Neural cell (in vitro differentiated cells): ENCODE results near the gene SLC9A2. TPM values are rescaled to one million over a fixed set of nuclear protein-coding genes. Genes with fewer than 3 reads are reported as not detected.

Source experiments
- H2AFZ ChIP-seq: fragments of 200-600, 300-800 bp; sonication (generic), shearing (Covaris generic); 2 replicates; pipeline ENCODE4 v1.6.0; 2014; ENCODE audit warnings: low read depth, mild to moderate bottlenecking, antibody characterized with exemption, low read length, moderate library complexity
- H3F3A ChIP-seq: fragments of 200-600 bp; shearing (Covaris generic); 2 replicates; pipeline ENCODE4 v1.6.1; 2016; ENCODE audit warnings: mild to moderate bottlenecking, moderate library complexity, mixed read lengths, antibody characterized with exemption, low read length; ENCODE audit not compliant: insufficient read depth, poor library complexity, severe bottlenecking
- H3K27ac ChIP-seq: fragments of 200-600, 300-800 bp; sonication (generic), shearing (Covaris generic); 2 replicates; pipeline ENCODE4 v1.5.1; 2014; ENCODE audit warnings: mild to moderate bottlenecking, low read length, moderate library complexity
- H3K27me3 ChIP-seq: fragments of 300-800, 200-600 bp; sonication (generic), shearing (Covaris generic); 2 replicates; pipeline ENCODE4 v1.6.0; 2014; ENCODE audit warnings: mild to moderate bottlenecking, low read depth, low read length, moderate library complexity; ENCODE audit not compliant: insufficient read depth
- H3K36me3 ChIP-seq: fragments of 300-800, 200-600 bp; sonication (generic), shearing (Covaris generic); 2 replicates; pipeline ENCODE4 v1.5.1; 2014; ENCODE audit warnings: mild to moderate bottlenecking, antibody characterized with exemption, low read length, moderate library complexity; ENCODE audit not compliant: insufficient read depth
- H3K4me2 ChIP-seq: fragments of 300-800, 200-600 bp; sonication (generic), shearing (Covaris generic); 2 replicates; pipeline ENCODE4 v1.6.0; 2014; ENCODE audit warnings: mild to moderate bottlenecking, low read length
- H3K4me3 ChIP-seq: fragments of 300-800, 200-600 bp; sonication (generic), shearing (Covaris generic); 2 replicates; pipeline ENCODE4 v1.5.1; 2014; ENCODE audit warnings: mild to moderate bottlenecking, low read length, moderate library complexity
- H3K79me2 ChIP-seq: fragments of 200-600 bp; shearing (Covaris generic); replicated peaks from 2 replicates; pipeline ENCODE4 v1.6.0; 2014; ENCODE audit warnings: mild to moderate bottlenecking, low read length, moderate library complexity; ENCODE audit not compliant: insufficient read depth
- H3K9ac ChIP-seq: fragments of 300-800, 200-600 bp; sonication (generic), shearing (Covaris generic); 2 replicates; pipeline ENCODE4 v1.6.1; 2016; ENCODE audit warnings: mild to moderate bottlenecking, low read length, mixed read lengths
- H3K9me2 ChIP-seq: fragments of 200-600 bp; shearing (Covaris generic); 2 replicates; pipeline ENCODE4 v1.6.1; 2016; ENCODE audit warnings: mild to moderate bottlenecking, low read length, mixed read lengths; ENCODE audit not compliant: insufficient read depth
- H3K9me3 ChIP-seq: fragments of 200-600, 300-800 bp; sonication (generic), shearing (Covaris generic); 2 replicates; pipeline ENCODE4 v1.6.1; 2016; ENCODE audit warnings: mild to moderate bottlenecking, mixed run types, low read length, moderate library complexity, mixed read lengths
- H4K20me1 ChIP-seq: fragments of 200-600 bp; shearing (Covaris generic); 2 replicates; pipeline ENCODE4 v1.6.1; 2016; ENCODE audit warnings: mild to moderate bottlenecking, mixed run types; ENCODE audit not compliant: insufficient read depth
- CTCF ChIP-seq: fragments of 450-650 bp; IDR thresholded peaks from 2 replicates; pipeline ENCODE4 v1.5.1; 2014; ENCODE audit warnings: antibody characterized with exemption, mild to moderate bottlenecking, moderate library complexity; ENCODE audit not compliant: poor library complexity, severe bottlenecking
- EP300 ChIP-seq: fragments of 450-650 bp; conservative IDR thresholded peaks from 2 replicates; pipeline ENCODE4 v1.6.1; 2014; ENCODE audit warnings: antibody characterized with exemption, mild to moderate bottlenecking, moderate library complexity; ENCODE audit not compliant: poor library complexity, severe bottlenecking
- EZH2 ChIP-seq: fragments of 200-600, 300-800 bp; shearing (Covaris generic), sonication (generic); IDR thresholded peaks from 2 replicates; pipeline ENCODE4 v1.6.1; 2014; ENCODE audit warnings: antibody characterized with exemption, low read length, borderline replicate concordance, mild to moderate bottlenecking; ENCODE audit not compliant: insufficient read depth, poor library complexity, severe bottlenecking
- MXI1 ChIP-seq: fragments of 450-650 bp; conservative IDR thresholded peaks from 2 replicates; pipeline ENCODE4 v1.6.1; 2014; ENCODE audit warnings: antibody characterized with exemption, mild to moderate bottlenecking; ENCODE audit not compliant: poor library complexity, severe bottlenecking
- POLR2AphosphoS5 ChIP-seq: IDR thresholded peaks from 2 replicates; pipeline ENCODE4 v1.6.1; 2012
- RAD21 ChIP-seq: fragments of 450-650 bp; conservative IDR thresholded peaks from 2 replicates; pipeline ENCODE4 v1.6.1; 2014; ENCODE audit warnings: antibody characterized with exemption, mild to moderate bottlenecking, moderate library complexity
- SMC3 ChIP-seq: fragments of 450-650 bp; conservative IDR thresholded peaks from 2 replicates; pipeline ENCODE4 v1.6.1; 2014; ENCODE audit warnings: antibody characterized with exemption, mild to moderate bottlenecking, moderate library complexity; ENCODE audit not compliant: poor library complexity
- TAF1 ChIP-seq: IDR thresholded peaks from 2 replicates; pipeline ENCODE4 v1.6.1; 2012; ENCODE audit warnings: low read depth
- polyA plus RNA-seq: library from polyadenylated mRNA; depleted of rRNA; stranded (reverse); fragments of >200 nt; gene quantifications from 2 replicates; pipeline ENCODE4 v1.2.3, GENCODE V29; 2014
- TF ChIP-seq, protein P1 (sequence below): IDR thresholded peaks from 2 replicates; pipeline ENCODE4 v1.6.1; 2012; ENCODE audit warnings: borderline replicate concordance

SLC9A2 gene
- polyA plus RNA-seq, 1 donor from 2014 or later = 0.09 TPM

DNA sequence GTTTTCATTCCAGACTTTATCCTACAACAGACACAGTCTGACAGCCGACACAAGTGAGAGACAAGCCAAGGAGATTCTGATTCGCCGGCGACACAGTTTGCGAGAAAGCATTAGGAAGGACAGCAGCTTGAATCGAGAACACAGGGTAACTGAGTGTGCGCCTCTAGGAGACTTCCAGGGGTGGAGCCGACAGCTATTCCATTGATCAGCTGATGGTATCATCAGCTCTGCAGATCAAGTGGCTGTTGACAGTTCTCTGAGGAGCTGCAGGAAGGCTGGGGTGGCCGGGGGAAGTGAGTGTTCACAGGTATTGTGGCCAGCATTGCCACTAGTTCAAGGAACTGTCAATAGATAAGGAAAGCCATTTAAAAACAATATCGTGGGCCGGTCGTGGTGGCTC is 85.2 kb downstream of the SLC9A2 start:
- no peak overlapping the region for H3K9ac ChIP-seq

DNA sequence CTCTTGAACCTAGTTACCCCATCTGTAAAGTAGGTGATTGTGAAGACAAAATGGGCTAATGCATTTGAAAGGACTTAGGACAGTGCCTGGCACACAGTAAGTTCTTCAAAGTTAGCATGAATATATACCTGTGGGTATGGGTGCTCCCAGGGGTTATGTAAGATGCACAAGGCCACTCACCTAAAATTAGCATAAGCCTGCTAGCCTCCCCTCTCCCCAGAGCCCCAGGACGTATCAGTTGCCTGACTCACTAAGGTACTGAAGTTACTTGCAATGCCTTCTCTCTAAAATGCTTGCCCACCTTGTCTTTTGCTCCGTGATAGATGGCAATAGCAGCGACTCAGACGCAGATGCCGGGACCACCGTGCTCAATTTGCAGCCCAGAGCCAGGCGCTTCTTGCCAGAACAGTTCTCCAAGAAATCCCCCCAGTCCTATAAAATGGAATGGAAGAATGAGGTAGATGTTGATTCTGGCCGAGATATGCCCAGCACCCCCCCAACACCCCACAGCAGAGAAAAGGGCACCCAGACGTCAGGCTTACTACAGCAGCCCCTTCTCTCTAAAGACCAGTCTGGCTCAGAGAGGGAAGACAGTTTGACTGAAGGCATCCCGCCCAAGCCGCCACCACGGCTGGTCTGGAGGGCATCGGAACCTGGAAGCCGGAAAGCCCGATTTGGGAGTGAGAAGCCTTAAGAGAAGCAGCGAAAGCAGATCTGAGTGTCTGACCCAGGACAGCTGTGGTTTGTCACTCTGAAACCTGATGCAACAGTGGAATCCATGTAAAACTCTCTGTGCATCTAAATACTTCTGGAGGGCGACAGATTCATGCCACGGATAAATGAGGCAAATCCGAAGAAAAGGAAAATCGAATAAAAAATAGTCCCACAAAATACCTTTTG is 88.7 kb downstream of the SLC9A2 start:
- no peak overlapping the region for H3K27ac ChIP-seq
- H2AFZ ChIP-seq = no peak overlapping the region
- H3K9me2 ChIP-seq = no peaks in the 10 kb centered on the region
- no peaks in the 10 kb centered on the region for H3K79me2 ChIP-seq
- no peaks in the 10 kb centered on the region for H4K20me1 ChIP-seq
- H3K4me2 ChIP-seq = no peak overlapping the region
- no peaks in the 10 kb centered on the region for H3K27me3 ChIP-seq
- no peaks in the 10 kb centered on the region for H3F3A ChIP-seq
- no peak overlapping the region for H3K4me3 ChIP-seq
- H3K36me3 ChIP-seq = no peaks in the 10 kb centered on the region
- TF ChIP-seq RAD21 (no peak), MXI1 (no peak)
- TF ChIP-seq, protein P1, sequence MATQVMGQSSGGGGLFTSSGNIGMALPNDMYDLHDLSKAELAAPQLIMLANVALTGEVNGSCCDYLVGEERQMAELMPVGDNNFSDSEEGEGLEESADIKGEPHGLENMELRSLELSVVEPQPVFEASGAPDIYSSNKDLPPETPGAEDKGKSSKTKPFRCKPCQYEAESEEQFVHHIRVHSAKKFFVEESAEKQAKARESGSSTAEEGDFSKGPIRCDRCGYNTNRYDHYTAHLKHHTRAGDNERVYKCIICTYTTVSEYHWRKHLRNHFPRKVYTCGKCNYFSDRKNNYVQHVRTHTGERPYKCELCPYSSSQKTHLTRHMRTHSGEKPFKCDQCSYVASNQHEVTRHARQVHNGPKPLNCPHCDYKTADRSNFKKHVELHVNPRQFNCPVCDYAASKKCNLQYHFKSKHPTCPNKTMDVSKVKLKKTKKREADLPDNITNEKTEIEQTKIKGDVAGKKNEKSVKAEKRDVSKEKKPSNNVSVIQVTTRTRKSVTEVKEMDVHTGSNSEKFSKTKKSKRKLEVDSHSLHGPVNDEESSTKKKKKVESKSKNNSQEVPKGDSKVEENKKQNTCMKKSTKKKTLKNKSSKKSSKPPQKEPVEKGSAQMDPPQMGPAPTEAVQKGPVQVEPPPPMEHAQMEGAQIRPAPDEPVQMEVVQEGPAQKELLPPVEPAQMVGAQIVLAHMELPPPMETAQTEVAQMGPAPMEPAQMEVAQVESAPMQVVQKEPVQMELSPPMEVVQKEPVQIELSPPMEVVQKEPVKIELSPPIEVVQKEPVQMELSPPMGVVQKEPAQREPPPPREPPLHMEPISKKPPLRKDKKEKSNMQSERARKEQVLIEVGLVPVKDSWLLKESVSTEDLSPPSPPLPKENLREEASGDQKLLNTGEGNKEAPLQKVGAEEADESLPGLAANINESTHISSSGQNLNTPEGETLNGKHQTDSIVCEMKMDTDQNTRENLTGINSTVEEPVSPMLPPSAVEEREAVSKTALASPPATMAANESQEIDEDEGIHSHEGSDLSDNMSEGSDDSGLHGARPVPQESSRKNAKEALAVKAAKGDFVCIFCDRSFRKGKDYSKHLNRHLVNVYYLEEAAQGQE = no peak
- H3K9ac ChIP-seq = no peak overlapping the region
- no peaks in the 10 kb centered on the region for H3K9me3 ChIP-seq

More for the DNA sequence above, 85.2 kb downstream of the SLC9A2 start:
- Histone ChIP-seq H3K4me3 (no peak overlapping the region), H3K9me2 (no peaks in the 10 kb centered on the region), H3F3A (no peaks in the 10 kb centered on the region), H3K27ac (no peak overlapping the region), H3K79me2 (no peaks in the 10 kb centered on the region), H2AFZ (no peak overlapping the region), H3K9me3 (no peaks in the 10 kb centered on the region), H4K20me1 (no peaks in the 10 kb centered on the region), H3K27me3 (no peaks in the 10 kb centered on the region), H3K36me3 (no peaks in the 10 kb centered on the region), H3K4me2 (no peak overlapping the region)
- TF ChIP-seq, protein P1 = no peak
- no peak for TF ChIP-seq TAF1
- no peak for TF ChIP-seq SMC3
- TF ChIP-seq EZH2 = no peak
- no peak for TF ChIP-seq CTCF
- TF ChIP-seq EP300 = no peak
- TF ChIP-seq POLR2AphosphoS5 = no peak
- no peak for TF ChIP-seq RAD21
- no peak for TF ChIP-seq MXI1
